ENCODE data around the gene CASK.

The CASK gene

DNA sequence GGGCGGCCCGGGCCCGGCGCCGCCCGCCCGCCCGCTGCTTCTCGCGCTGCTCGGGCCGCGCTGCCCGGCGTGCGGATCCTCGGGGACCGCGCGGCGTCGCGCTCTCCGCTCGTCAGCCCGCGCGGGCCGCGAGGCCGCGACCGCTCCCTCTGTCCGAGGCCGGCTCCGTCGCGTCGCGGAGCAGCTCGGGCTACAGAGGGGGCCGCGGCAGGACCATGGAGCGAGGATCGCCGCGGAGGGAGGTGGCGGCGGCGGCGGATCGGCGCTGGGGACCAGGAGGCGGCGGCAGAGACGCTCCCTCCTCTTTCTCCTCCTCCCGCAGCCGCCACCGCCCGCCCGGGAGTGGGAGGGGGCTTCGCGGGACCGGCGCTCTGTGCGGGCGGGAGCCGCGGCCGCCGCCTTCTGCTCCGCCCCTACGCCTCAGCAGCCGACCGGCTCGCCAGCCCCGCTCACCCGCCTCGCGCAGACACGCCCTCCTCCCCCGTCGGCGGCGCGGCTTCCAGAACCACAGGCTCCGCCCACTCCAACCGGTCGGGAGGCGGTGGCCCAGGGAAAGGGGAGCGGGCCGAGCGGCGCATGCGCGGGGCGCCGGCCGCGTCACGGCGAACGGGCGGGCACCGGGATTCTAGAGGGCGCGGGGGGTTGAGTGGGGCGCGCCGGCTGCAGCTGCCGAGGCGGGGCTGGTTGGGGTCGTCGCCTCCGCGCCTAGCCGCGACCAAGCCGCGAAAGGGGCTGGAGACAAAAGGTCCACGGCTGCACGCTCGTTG lies at the start of gene CASK:
Gene CASK, minus strand, starts transcription at position 344 of the 767 bp plus-strand sequence. CDS start 566 bp downstream, outside the sequence.
- peak; percentile 76 to 79 for DNase-seq (ENCODE audit: low read depth in 2 of 2)

DNA sequence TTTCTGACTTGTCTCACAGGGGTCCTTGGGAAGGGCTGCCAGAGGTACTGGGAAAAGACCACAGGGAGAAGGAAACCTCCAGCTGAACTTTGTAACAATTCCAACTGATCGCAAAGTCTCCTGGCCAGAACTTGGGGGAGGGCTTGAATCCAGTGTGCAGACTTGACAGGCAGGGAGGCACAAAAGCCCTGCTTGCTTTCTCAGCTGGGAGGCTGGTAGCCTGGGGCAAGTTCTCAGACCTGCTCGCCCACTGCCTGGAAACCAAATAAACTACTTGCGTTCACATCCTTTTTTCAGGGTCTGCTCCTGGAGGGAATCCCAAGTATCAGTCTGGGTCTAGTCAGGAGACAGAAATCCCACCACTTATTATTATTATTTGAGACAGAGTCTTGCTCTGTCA lies 48.0 kb upstream of the CASK start:
- no peak for DNase-seq (ENCODE audit: low read depth in 2 of 2)

DNA sequence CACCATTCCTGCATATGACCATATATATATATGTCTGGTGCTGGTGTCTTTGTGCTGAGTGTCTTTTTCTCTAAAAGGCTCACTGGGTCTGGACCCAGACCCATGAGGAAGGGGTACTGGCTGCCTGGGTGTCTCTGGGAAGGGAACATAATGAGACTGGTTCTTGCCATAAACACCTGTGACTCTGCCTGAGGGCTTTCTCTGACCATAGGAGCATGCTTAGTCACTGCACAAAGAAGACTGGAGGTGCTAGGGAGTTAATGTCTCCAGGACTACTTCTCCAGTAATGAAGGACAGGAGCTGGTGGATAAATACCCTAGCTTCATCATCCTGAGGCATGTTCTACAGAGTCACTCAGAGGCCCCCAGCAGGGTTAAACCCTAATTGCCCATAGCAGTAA lies 47.1 kb upstream of the CASK start:
- DNase-seq (ENCODE audit: low read depth in 2 of 2) = no peak

DNA sequence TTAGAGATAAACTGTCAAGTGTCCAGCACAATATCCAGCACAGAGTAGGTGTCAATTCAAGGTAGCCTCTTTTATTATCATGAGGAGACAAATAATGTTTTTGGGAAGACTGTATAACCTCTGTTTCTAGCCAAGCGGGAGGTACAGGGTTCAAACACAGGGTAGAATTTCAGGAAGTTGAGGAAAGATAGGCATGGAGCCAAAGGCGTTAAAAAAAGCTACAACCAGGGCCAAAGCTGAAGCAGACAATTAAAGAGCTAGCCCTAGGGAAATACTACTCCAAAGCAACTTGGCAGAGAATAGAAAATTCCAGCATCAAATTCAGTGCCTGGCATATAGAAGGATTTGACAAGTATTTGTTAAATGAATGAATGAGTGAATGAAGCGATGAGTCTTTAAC lies 40.0 kb upstream of the CASK start:
- DNase-seq (ENCODE audit: low read depth in 2 of 2) = no peak

DNA sequence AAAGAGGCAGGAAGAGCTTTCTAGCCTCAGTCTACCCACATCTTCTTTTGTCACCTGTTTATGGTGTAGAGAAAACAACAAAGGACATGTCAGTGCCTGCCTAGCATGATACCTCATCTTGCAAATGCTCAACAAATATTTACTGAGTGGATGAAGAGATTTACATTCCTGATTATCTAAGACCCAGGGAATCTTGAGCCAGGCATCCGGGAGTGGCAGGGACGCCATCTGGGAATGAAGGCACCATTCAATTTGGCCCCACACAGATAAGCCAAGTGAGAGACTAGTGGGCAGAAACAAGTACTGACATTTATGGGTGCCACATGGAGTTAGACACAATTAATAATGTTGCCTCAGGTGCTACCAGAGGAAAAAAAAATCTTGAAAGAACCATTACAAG lies 36.8 kb upstream of the CASK start:
- no peak for DNase-seq (ENCODE audit: low read depth in 2 of 2)

DNA sequence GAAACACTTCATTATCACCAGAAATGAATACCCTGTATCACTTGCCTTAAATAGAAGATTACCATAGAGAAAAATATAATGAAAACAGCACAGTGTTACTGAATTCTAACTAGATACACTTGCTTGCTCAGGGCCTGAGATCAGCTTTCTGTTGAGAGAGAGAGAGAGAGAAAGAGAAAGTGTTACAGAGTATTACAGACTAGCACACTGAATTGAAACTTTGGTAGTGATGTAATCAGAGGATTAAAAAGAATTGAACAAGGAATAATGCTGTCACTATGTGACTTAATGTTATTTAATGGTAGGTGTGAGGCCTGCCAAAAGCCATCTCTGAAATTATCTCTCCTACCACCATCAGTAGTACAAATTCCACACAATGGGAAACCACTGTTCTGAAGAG lies 35.5 kb upstream of the CASK start:
- no peak for DNase-seq (ENCODE audit: low read depth in 2 of 2)

GRCh38 chrX:41956027-41956426 lies 32.7 kb upstream of the CASK start:
- no peak for DNase-seq (ENCODE audit: low read depth in 2 of 2)

DNA sequence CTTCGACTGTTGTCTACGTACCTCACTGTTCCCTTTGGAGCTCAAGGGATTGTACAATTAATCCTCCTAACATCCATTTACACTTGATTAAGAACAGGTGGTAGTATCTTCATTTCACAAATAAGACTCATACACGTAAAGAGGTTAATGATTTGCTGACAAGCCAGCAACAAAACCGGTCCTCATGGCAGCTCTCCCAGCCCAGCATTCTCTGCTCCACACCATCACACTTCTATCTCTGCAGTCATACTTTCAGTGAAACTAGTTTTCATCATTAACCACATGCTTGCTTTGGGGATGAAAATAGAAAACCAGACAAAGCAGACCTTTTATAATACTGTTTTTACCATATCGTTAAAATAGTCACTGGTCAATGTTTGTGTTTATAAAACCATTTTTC lies 28.7 kb upstream of the CASK start:
- DNase-seq (ENCODE audit: low read depth in 2 of 2) = no peak

DNA sequence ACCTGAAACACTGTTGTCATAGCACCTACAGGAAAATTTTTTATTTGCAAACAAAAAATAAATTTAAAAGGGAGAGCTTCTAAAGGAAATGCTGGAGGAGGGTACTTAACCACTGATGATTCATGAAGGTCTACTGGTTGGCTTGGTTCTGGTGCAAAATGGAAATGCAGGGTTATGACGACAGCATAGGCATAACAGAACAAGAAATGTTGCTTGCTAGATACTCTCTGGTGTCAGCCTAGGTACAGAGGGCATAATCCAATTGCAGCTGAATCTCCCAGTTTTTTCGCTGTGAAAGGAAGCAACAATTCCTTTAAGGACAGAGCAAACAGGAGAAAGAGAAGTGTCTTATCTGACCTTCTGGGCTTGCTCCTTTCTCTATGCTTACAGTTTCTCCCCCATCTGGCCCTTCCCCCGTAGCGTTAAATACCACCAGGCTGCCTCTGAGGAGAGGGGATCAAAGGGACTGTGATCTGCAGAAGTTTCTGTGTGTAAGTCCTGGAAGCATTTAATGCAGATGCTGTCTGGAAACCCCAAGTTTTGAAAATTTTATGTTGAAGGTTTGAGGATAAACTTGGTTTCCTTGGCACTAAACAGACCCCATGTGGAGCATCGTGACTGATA lies 23.7 kb upstream of the CASK start:
- DNase-seq (ENCODE audit: low read depth in 2 of 2) = no peak

DNA sequence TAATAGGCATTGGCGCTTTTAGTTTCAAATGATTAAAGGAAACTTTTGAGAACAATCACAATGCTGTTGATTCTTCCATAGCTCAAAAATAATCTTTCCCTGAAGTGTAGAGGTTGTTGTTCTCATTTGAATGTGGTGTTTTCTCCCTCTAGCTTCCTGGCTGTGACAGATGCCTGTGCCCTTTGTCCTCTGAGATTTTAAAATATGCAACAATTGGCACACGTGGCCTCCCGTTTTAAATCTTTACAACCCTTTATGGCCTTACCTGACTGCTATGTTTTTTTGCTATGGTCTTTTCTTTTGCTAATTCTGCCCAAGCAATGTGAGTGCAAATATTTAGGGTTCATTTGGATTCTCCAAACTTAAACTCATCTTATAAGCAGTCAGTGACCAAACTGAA lies 22.9 kb upstream of the CASK start:
- no peak for DNase-seq (ENCODE audit: low read depth in 2 of 2)

- no peak for DNase-seq (ENCODE audit: low read depth in 2 of 2)
Measured at GRCh38 chrX:41935832-41936231, 12.5 kb upstream of the CASK start.

- no peak for DNase-seq (ENCODE audit: low read depth in 2 of 2)
Measured at GRCh38 chrX:41933546-41933945, 10.2 kb upstream of the CASK start.

- no peak for DNase-seq (ENCODE audit: low read depth in 2 of 2)
Measured at GRCh38 chrX:41932885-41933284, 9.5 kb upstream of the CASK start.

- DNase-seq (ENCODE audit: low read depth in 2 of 2) = no peak
Measured at GRCh38 chrX:41931591-41931990, 8.2 kb upstream of the CASK start.

GRCh38 chrX:41923978-41924683 lies 777 bp upstream of the CASK start:
- no peak for DNase-seq (ENCODE audit: low read depth in 2 of 2)

DNA sequence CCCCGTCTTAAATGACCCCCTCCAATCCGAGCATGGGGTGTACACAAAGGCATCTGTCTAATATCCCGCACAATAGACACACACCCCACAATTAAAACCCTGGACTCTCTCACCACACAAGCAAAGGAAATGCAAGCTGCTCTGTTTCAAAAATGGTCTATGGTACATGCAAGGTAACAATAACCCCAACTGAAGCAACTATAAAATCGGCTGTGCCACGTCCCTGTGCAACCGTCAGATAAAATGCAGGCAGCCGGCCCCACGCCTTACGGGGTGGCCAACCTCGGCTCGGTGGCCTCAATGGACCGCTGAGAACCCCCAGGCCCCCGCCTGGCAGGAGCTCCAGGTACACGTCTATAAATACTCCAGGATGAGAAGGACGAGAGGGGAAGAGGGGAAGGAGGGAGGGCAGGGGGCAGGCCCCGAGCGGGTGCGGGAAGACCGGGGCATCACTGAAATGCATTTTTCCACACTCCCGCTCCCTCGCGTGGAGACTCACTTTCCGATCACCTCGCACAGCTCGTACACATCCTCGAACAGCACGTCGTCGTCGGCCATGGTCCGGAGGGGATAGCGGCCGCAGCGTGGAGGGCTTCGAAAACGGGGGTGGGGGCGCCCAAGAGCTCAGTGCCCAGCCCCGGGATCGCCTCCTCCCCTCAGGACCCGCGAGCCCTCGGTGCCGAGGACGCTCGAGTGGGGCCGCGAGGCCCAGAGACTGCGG lies 763 bp downstream of the CASK start:
- no peak for DNase-seq (ENCODE audit: low read depth in 2 of 2)

DNA sequence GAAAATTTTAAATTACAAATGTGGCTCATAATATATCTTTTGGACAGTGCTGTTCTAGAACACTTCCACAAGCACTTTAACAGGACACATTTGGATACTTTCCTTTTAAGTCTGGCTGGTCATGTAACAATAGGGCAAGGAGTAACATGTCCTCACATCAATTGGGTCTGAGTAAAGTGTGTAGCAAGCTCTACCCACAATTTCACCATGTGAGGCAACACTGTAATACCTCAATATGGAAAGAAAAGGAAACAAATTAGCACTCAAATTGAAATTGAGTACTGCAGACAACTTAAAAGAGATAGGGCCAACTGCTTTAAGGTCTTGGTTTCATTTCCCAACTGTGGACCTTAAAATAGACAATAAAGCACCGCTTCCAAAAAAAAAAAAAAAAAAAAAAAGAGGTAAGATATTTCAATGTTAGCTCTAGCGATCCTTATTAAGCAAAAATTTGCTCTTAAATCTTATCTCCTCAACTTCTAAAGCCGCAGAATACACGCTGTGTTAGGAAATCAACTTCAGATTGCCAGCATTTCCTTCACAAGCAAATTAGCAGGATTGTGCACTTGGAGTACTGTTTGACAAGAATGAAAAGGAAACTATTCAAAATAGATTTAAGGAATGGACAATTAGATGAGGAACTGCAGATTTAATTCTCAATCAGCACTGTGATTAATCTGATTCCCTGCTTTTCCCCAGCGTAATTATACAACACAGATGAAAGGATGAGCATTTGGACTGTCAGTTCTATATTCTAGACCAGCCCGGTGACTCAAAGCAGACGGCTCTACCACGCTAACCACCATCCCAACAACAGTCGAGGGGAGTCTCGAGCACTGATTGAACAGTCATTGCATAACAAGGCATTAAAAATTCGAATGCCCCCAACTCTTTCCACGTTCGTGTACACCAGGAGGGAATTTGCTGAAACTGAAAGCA lies 1.6 kb downstream of the CASK start:
- no peak for DNase-seq (ENCODE audit: low read depth in 2 of 2)

DNA sequence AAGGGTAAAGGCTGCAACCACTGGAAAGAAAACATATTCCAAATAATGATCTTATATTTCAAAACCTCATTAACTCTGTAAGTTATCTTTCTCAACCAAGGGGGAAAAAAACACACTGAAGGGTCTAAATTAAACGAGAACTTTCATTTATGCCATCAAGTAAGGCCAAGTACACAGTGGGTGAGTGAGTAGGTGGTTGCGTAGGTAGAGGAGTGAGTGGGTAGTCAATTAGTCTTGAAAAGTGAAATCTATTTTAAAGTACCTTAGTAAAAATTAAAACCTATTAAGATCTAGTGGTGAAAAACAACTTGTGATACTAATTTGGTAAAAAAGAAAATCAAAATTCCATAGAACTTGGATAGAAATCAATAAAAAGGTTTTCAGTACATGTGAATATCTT lies 3.5 kb downstream of the CASK start:
- DNase-seq (ENCODE audit: low read depth in 2 of 2) = no peak

GRCh38 chrX:41917517-41917916 lies 5.8 kb downstream of the CASK start:
- DNase-seq (ENCODE audit: low read depth in 2 of 2) = no peak

DNA sequence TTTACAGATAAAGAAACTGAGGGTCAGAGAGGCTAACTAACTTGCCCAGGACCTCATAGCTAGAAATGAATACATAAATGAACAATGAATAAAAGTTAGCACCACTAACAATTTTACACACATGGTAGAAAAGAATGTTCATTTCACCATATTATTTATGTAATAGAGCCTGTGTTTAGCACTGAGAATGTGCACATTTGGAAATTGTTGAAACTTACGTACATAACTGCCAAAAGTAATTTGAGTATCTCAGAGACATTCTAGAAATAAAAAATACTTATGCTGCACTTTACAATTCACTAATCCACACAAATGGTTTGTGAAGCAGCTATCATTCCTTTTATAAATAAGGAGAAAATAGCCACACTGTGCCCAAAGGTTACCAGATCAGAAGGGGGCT lies 9.9 kb downstream of the CASK start:
- no peak for DNase-seq (ENCODE audit: low read depth in 2 of 2)

- DNase-seq (ENCODE audit: low read depth in 2 of 2) = no peak
Measured at GRCh38 chrX:41912923-41913322, 10.4 kb downstream of the CASK start.

All from stimulated activated CD4-positive, alpha-beta T cell treated with anti-CD3 and anti-CD28 coated beads, Interleukin-12 subunit alpha, Interleukin-12 subunit beta, amount 100 ng/mL, for 24 hours (primary cell).